Activated CD4-positive, alpha-beta T cell treated with anti-CD3 and anti-CD28 coated beads, Interleukin-2, amount 10 ng/mL, durations not matched to agents 7 days and 5 days (primary cell): ENCODE data around the gene TCF20. TPM values are rescaled to one million over a fixed set of nuclear protein-coding genes. Genes with fewer than 3 reads are reported as not detected.

Experiments used
- CTCF ChIA-PET: fragments of 350-600 bp; sonication (Branson Sonifier 250); formaldehyde crosslinking; loops from one replicate; lab custom pipeline; 2021; ENCODE audit warnings: antibody characterized with exemption; lab: Charles Lee
- POLR2A ChIA-PET: fragments of 350-600 bp; sonication (Branson Sonifier 250); formaldehyde crosslinking; loops from one replicate; lab custom pipeline; 2021; ENCODE audit warnings: antibody characterized with exemption; lab: Charles Lee
- DNase-seq: peaks from one replicate; pipeline ENCODE4 v3.0.0-alpha.2; 2020
- H3K27ac Mint-ChIP-seq: one replicate; pipeline ENCODE4 v1.8.0; 2021; ENCODE audit warnings: mild to moderate bottlenecking, moderate library complexity, mixed read lengths
- H3K27me3 Mint-ChIP-seq: one replicate; pipeline ENCODE4 v1.8.0; 2021; ENCODE audit warnings: mixed read lengths
- H3K36me3 Mint-ChIP-seq: one replicate; pipeline ENCODE4 v1.8.0; 2021; ENCODE audit warnings: low read depth, mixed read lengths
- H3K4me1 Mint-ChIP-seq: one replicate; pipeline ENCODE4 v1.8.0; 2021; ENCODE audit warnings: mixed read lengths
- H3K4me3 Mint-ChIP-seq: one replicate; pipeline ENCODE4 v1.8.0; 2021; ENCODE audit warnings: mild to moderate bottlenecking, moderate library complexity, mixed read lengths
- H3K9me3 Mint-ChIP-seq: one replicate; pipeline ENCODE4 v1.8.0; 2021; ENCODE audit warnings: mixed read lengths
- total RNA-seq, 2 experiments: library from RNA; stranded (reverse); gene quantifications; one replicate each; pipeline ENCODE4 v1.2.3, GENCODE V29; 2021

Gene TCF20
- total RNA-seq, 2 experiments from 2014 or later = 82.1 to 87.1 TPM

- ChIA-PET CTCF (interaction anchor here (1.0 kb wide), 1 partner anchor 35 kb away, joined by 3 read pairs; no protein-coding TSS in a partner anchor), POLR2A (no interaction called here)
- H3K4me1 Mint-ChIP-seq = peaks cover 5% of the 10 kb centered on the region
- no peak overlapping the region for H3K4me3 Mint-ChIP-seq
- H3K9me3 Mint-ChIP-seq = no peaks in the 10 kb centered on the region
- DNase-seq = no peak
- H3K27ac Mint-ChIP-seq = no peak overlapping the region
- H3K27me3 Mint-ChIP-seq = no peaks in the 10 kb centered on the region
- no peaks in the 10 kb centered on the region for H3K36me3 Mint-ChIP-seq
Measured at GRCh38 chr22:42275970-42276369, 5.5 kb upstream of the TCF20 start.

- DNase-seq = no peak
- no peaks in the 10 kb centered on the region for H3K9me3 Mint-ChIP-seq
- ChIA-PET CTCF (interaction anchor here (0.6 to 1.0 kb wide), 2 partner anchors 36 to 589 kb away, joined by 3 read pairs; no protein-coding TSS in a partner anchor), POLR2A (no interaction called here)
- H3K27ac Mint-ChIP-seq = no peak overlapping the region
- no peak overlapping the region for H3K4me3 Mint-ChIP-seq
- H3K27me3 Mint-ChIP-seq = no peaks in the 10 kb centered on the region
- no peaks in the 10 kb centered on the region for H3K36me3 Mint-ChIP-seq
- H3K4me1 Mint-ChIP-seq = peaks cover 5% of the 10 kb centered on the region
Measured at GRCh38 chr22:42275176-42275575, 4.7 kb upstream of the TCF20 start.

GRCh38 chr22:42273855-42274451, 3.5 kb upstream of the TCF20 start:
- no peak overlapping the region for H3K4me3 Mint-ChIP-seq
- CTCF ChIA-PET = interaction anchor here (1.4 to 1.8 kb wide), 2 partner anchors 11 to 13 kb away, joined by 4 to 6 read pairs; no protein-coding TSS in a partner anchor

DNA sequence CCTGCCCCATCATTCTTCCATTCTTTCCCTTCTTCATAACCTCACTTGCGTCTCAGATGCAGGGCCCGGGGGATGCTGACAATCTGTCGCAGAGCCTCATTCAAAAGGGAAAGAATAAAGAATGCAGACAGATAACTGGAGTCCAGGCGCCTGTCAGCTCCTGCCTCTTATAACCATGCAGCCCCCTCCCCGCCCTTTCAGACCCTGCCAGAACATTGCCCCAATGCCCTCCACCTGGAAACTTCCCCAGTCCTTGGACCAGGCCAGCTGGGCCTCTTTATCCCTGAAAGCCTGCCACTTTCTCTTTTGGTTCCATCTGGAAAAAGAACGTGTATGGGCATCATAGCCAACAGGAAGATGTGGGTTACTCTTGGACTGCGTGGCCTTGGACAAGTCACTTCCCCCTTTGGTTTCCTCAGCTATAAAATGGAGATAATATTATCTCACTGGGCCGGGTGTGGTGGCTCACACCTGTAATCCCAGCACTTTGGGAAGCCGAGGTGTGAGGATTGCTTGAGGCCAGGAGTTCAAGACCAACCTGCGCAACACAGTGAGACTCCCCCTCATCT, 2.1 kb upstream of the TCF20 start:
- H3K4me1 Mint-ChIP-seq = peaks cover 23% of the 10 kb centered on the region
- H3K27ac Mint-ChIP-seq = no peak overlapping the region
- POLR2A ChIA-PET = no interaction called here
- H3K4me3 Mint-ChIP-seq = no peak overlapping the region
- H3K9me3 Mint-ChIP-seq = no peaks in the 10 kb centered on the region
- CTCF ChIA-PET = interaction anchor here (1.4 to 1.8 kb wide), 2 partner anchors 9 to 15 kb away, joined by 4 to 6 read pairs; no protein-coding TSS in a partner anchor
- H3K36me3 Mint-ChIP-seq = peaks cover 3% of the 10 kb centered on the region
- DNase-seq = no peak
- no peaks in the 10 kb centered on the region for H3K27me3 Mint-ChIP-seq

More at GRCh38 chr22:42273855-42274451, 3.5 kb upstream of the TCF20 start:
- POLR2A ChIA-PET = no interaction called here
- DNase-seq = no peak
- no peaks in the 10 kb centered on the region for H3K27me3 Mint-ChIP-seq
- H3K4me1 Mint-ChIP-seq = peaks cover 10% of the 10 kb centered on the region
- H3K36me3 Mint-ChIP-seq = no peaks in the 10 kb centered on the region
- no peaks in the 10 kb centered on the region for H3K9me3 Mint-ChIP-seq
- H3K27ac Mint-ChIP-seq = peak overlapping the region; percentile 2

GRCh38 chr22:42271906-42272305, 1.5 kb upstream of the TCF20 start:
- CTCF ChIA-PET = interaction anchor here (1.8 kb wide), 1 partner anchor 9 kb away, joined by 4 read pairs; no protein-coding TSS in a partner anchor
- DNase-seq = no peak
- H3K27me3 Mint-ChIP-seq = no peaks in the 10 kb centered on the region
- peaks cover 7% of the 10 kb centered on the region for H3K36me3 Mint-ChIP-seq
- peak overlapping the region; percentile 68 for H3K4me3 Mint-ChIP-seq
- peaks cover 28% of the 10 kb centered on the region for H3K4me1 Mint-ChIP-seq
- no peak overlapping the region for H3K27ac Mint-ChIP-seq
- POLR2A ChIA-PET = no interaction called here
- H3K9me3 Mint-ChIP-seq = no peaks in the 10 kb centered on the region

DNA sequence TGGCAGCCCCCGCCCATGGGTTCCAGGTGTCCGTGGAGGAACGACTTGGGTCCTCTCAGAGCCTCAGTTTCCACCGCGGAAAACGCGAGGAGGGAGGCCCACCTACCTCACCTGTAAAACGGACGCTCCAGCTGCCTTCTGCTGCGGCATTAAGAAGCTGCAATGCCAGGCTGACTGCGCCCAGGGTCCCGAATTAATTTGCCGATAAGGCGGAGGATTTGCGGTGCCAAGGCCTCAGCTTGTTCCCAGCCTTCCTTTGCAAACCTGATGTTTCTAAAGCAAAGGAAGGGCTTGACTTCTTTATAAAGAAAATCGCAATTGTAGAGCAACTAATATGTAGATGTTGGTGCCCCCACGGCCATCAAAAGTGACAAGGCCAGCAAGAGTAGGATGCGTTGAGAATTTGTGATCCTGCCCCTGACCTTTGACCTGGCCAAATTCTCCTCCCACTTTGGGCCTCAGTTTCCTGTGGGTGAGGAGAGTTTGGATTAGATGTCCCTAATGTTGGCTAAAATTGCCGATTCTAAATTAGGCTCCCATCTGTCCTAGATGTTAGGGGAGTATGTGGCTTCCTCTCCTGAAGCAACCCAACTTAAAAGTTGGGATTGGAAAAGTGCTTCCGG, 849 bp upstream of the TCF20 start:
- Mint-ChIP-seq H3K4me1 (peaks cover 28% of the 10 kb centered on the region), H3K4me3 (peak overlapping the region; percentile 68), H3K27me3 (no peaks in the 10 kb centered on the region), H3K27ac (peak overlapping the region; percentile 80), H3K36me3 (peaks cover 9% of the 10 kb centered on the region), H3K9me3 (no peaks in the 10 kb centered on the region)
- ChIA-PET POLR2A (no interaction called here), CTCF (interaction anchor here (1.2 kb wide), 1 partner anchor 10 kb away, joined by 3 read pairs; no protein-coding TSS in a partner anchor)
- DNase-seq = no peak

GRCh38 chr22:42270176-42270509, 310 bp downstream of the TCF20 start:
- POLR2A ChIA-PET = no interaction called here
- Mint-ChIP-seq H3K9me3 (no peaks in the 10 kb centered on the region), H3K27me3 (no peaks in the 10 kb centered on the region), H3K4me1 (peaks cover 38% of the 10 kb centered on the region), H3K27ac (peak overlapping the region; percentile 87), H3K36me3 (peaks cover 9% of the 10 kb centered on the region), H3K4me3 (peak overlapping the region; percentile 93)
- DNase-seq = peak; percentile 32
- CTCF ChIA-PET = no interaction called here

DNA sequence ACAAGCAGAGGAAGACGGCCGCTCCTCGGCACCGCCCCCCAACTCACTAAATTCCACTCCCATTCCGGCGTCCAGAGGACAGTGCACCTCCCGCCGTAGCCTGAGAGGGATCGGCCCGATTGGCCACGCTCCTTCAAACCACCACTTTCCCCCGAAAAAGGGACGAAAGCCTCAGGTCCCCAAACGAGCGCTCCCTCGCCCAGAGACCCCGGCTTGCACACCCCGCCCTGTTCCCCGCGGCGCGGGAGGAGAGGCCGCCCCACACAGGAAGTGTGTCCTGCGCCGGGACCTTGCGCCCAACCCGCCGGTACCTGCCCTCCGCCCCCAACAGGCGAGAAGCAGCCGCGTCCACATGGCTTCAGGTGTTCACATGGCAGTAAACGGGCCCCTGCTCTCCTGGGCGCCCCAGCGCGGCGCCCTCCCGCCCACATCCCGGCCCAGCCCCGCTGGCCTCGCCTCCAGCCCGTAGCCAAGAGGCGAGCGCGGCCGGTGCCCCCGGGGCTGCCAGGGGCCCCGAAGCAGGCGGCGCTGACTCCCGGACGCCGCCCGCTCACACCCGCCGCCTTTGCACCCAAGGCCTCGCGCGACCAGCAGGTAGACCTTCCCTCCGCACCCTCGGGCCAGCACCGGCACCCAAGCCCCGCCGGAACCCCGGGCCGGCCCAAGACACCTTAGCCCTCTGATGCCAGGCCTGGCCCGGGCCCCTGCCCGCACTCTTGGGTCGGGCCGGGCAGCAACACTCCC, 849 bp downstream of the TCF20 start:
- no peaks in the 10 kb centered on the region for H3K27me3 Mint-ChIP-seq
- peaks cover 12% of the 10 kb centered on the region for H3K36me3 Mint-ChIP-seq
- peaks cover 43% of the 10 kb centered on the region for H3K4me1 Mint-ChIP-seq
- H3K9me3 Mint-ChIP-seq = no peaks in the 10 kb centered on the region
- H3K4me3 Mint-ChIP-seq = peak overlapping the region; percentile 93
- POLR2A ChIA-PET = no interaction called here
- CTCF ChIA-PET = no interaction called here
- peak; percentile 79 for DNase-seq
- peak overlapping the region; percentile 87 for H3K27ac Mint-ChIP-seq

- POLR2A ChIA-PET = no interaction called here
- Mint-ChIP-seq H3K4me3 (peak overlapping the region; percentile 93), H3K27me3 (no peaks in the 10 kb centered on the region), H3K4me1 (peaks cover 49% of the 10 kb centered on the region), H3K27ac (peak overlapping the region; percentile 87), H3K36me3 (peaks cover 13% of the 10 kb centered on the region), H3K9me3 (no peaks in the 10 kb centered on the region)
- DNase-seq = no peak
- CTCF ChIA-PET = no interaction called here
Measured at GRCh38 chr22:42268852-42269410, 1.5 kb downstream of the TCF20 start.

- Mint-ChIP-seq H3K4me3 (no peak overlapping the region), H3K27ac (no peak overlapping the region), H3K36me3 (peaks cover 13% of the 10 kb centered on the region), H3K9me3 (no peaks in the 10 kb centered on the region), H3K4me1 (peaks cover 72% of the 10 kb centered on the region), H3K27me3 (no peaks in the 10 kb centered on the region)
- no peak for DNase-seq
- CTCF ChIA-PET = interaction anchor here (1.0 kb wide), 1 partner anchor 175 kb away, joined by 3 read pairs; the partner anchor contains the start of gene NDUFA6
- POLR2A ChIA-PET = interaction anchor here (0.6 kb wide), 1 partner anchor 12 kb away, joined by 3 read pairs; no protein-coding TSS in a partner anchor
Measured at GRCh38 chr22:42265321-42265720, 5.1 kb downstream of the TCF20 start.

- Mint-ChIP-seq H3K36me3 (peaks cover 13% of the 10 kb centered on the region), H3K27ac (no peak overlapping the region), H3K4me1 (peaks cover 76% of the 10 kb centered on the region), H3K27me3 (no peaks in the 10 kb centered on the region), H3K4me3 (no peak overlapping the region), H3K9me3 (no peaks in the 10 kb centered on the region)
- DNase-seq = no peak
- ChIA-PET POLR2A (no interaction called here), CTCF (interaction anchor here (1.7 kb wide), 1 partner anchor 9 kb away, joined by 4 read pairs; no protein-coding TSS in a partner anchor)
Measured at GRCh38 chr22:42263944-42264343, 6.5 kb downstream of the TCF20 start.

- DNase-seq = no peak
- Mint-ChIP-seq H3K36me3 (peaks cover 13% of the 10 kb centered on the region), H3K4me1 (peaks cover 74% of the 10 kb centered on the region), H3K27ac (no peak overlapping the region), H3K4me3 (no peak overlapping the region), H3K27me3 (no peaks in the 10 kb centered on the region), H3K9me3 (no peaks in the 10 kb centered on the region)
- ChIA-PET CTCF (interaction anchor here (1.7 kb wide), 1 partner anchor 10 kb away, joined by 4 read pairs; no protein-coding TSS in a partner anchor), POLR2A (no interaction called here)
Measured at GRCh38 chr22:42262964-42263363, 7.5 kb downstream of the TCF20 start.
